ENCODE results near the gene CIDEB.
"Not testable (repeated sequence)": the region's sequence is repeated elsewhere in the genome, so short reads cannot be mapped to it uniquely, and the experiment has no call there.

Gene CIDEB

GRCh38 chr14:24332268-24332993 lies 24.7 kb upstream of the CIDEB start:
- no peak for FAIRE-seq

- FAIRE-seq: no peak
Observed at GRCh38 chr14:24331731-24332267, 24.0 kb upstream of the CIDEB start.

GRCh38 chr14:24330973-24331674 lies 23.3 kb upstream of the CIDEB start:
- no peak for FAIRE-seq

- FAIRE-seq: no peak
Observed at GRCh38 chr14:24329736-24330135, 22.0 kb upstream of the CIDEB start.

GRCh38 chr14:24329073-24329663 lies 21.4 kb upstream of the CIDEB start:
- no peak for FAIRE-seq

- FAIRE-seq: not testable (repeated sequence)
Observed at GRCh38 chr14:24327914-24328313, 20.1 kb upstream of the CIDEB start.

- FAIRE-seq: no peak
Observed at GRCh38 chr14:24327303-24327702, 19.5 kb upstream of the CIDEB start.

GRCh38 chr14:24325963-24326362 lies 18.2 kb upstream of the CIDEB start:
- FAIRE-seq: no peak

GRCh38 chr14:24325041-24325530 lies 17.3 kb upstream of the CIDEB start:
- FAIRE-seq: no peak

GRCh38 chr14:24324024-24324423 lies 16.2 kb upstream of the CIDEB start:
- FAIRE-seq: no peak

- no peak for FAIRE-seq
Observed at GRCh38 chr14:24323341-24323740, 15.6 kb upstream of the CIDEB start.

GRCh38 chr14:24322672-24323071 lies 14.9 kb upstream of the CIDEB start:
- FAIRE-seq: no peak

GRCh38 chr14:24321212-24321975 lies 13.6 kb upstream of the CIDEB start:
- FAIRE-seq: no peak

GRCh38 chr14:24317141-24317928 lies 9.6 kb upstream of the CIDEB start:
- FAIRE-seq: no peak

GRCh38 chr14:24316597-24316950 lies 8.8 kb upstream of the CIDEB start:
- FAIRE-seq: no peak

- no peak for FAIRE-seq
Observed at GRCh38 chr14:24315807-24316596, 8.2 kb upstream of the CIDEB start.

GRCh38 chr14:24315243-24315806 lies 7.5 kb upstream of the CIDEB start:
- no peak for FAIRE-seq

GRCh38 chr14:24314377-24315193 lies 6.8 kb upstream of the CIDEB start:
- FAIRE-seq: no peak

GRCh38 chr14:24313913-24314312 lies 6.1 kb upstream of the CIDEB start:
- no peak for FAIRE-seq
